ENCODE measurements around the gene NEK3. TPM values are rescaled to one million over a fixed set of nuclear protein-coding genes. Genes with fewer than 3 reads are reported as not detected.
"Not testable (repeated sequence)": the region's sequence is repeated elsewhere in the genome, so short reads cannot be mapped to it uniquely, and the experiment has no call there.

The NEK3 gene
- total and polyA plus RNA-seq, 7 donors, result 8.7 to 26.5 (median 21.0) TPM

- intact Hi-C loops (cut with DNase I), result no loop called here
- DNase-seq, result no peak
- H3K4me1 ChIP-seq, result no peaks in the 10 kb centered on the region
- no peaks in the 10 kb centered on the region for H3K9me3 ChIP-seq
- H3K27ac ChIP-seq, result no peak overlapping the region
- H3K27me3 ChIP-seq, result no peaks in the 10 kb centered on the region
- 94 to 95% methylated on average over 5 of the region's 5 CpGs for WGBS, 2 donors
- no peaks in the 10 kb centered on the region for H3K36me3 ChIP-seq
- TF ChIP-seq POLR2AphosphoS5 (IDR thresholded peaks at IDR 0.05), result no peak
- no peak overlapping the region for H3K4me3 ChIP-seq
Measured at GRCh38 chr13:52097197-52097596, 62.2 kb downstream of the NEK3 start.

- intact Hi-C loops (cut with DNase I), result no loop called here
- H3K27me3 ChIP-seq, result no peaks in the 10 kb centered on the region
- TF ChIP-seq CTCF (IDR thresholded peaks at IDR 0.05) (no peak), POLR2A (IDR thresholded peaks at IDR 0.05) (no peak), POLR2AphosphoS5 (IDR thresholded peaks at IDR 0.05) (no peak), EP300 (IDR thresholded peaks at IDR 0.05) (no peak)
- H3K4me3 ChIP-seq, result no peak overlapping the region
- H3K9me3 ChIP-seq, result no peaks in the 10 kb centered on the region
- no peaks in the 10 kb centered on the region for H3K36me3 ChIP-seq
- H3K27ac ChIP-seq, result no peak overlapping the region
- no peak for DNase-seq
- H3K4me1 ChIP-seq, result no peaks in the 10 kb centered on the region
- WGBS, 2 donors, result 86 to 92% methylated on average over 3 of the region's 3 CpGs
Measured at GRCh38 chr13:52096748-52097147, 62.6 kb downstream of the NEK3 start.

- no peaks in the 10 kb centered on the region for H3K9me3 ChIP-seq
- no peaks in the 10 kb centered on the region for H3K36me3 ChIP-seq
- intact Hi-C loops (cut with DNase I), result no loop called here
- H3K27ac ChIP-seq, result no peak overlapping the region
- H3K4me3 ChIP-seq, result no peak overlapping the region
- no peak for TF ChIP-seq EP300 (IDR thresholded peaks at IDR 0.05)
- no peak for TF ChIP-seq POLR2A (IDR thresholded peaks at IDR 0.05)
- H3K4me1 ChIP-seq, result no peaks in the 10 kb centered on the region
- no peaks in the 10 kb centered on the region for H3K27me3 ChIP-seq
- 95 to 96% methylated on average over 2 of the region's 2 CpGs for WGBS, 2 donors
- DNase-seq, result no peak
Measured at GRCh38 chr13:52096062-52096461, 63.3 kb downstream of the NEK3 start.

- Histone ChIP-seq H3K27me3 (no peaks in the 10 kb centered on the region), H3K36me3 (no peaks in the 10 kb centered on the region), H3K4me3 (no peak overlapping the region), H3K27ac (no peak overlapping the region), H3K4me1 (no peaks in the 10 kb centered on the region), H3K9me3 (no peaks in the 10 kb centered on the region)
- no peak for TF ChIP-seq EP300 (IDR thresholded peaks at IDR 0.05)
- TF ChIP-seq POLR2A (IDR thresholded peaks at IDR 0.05), result no peak
- TF ChIP-seq CTCF (IDR thresholded peaks at IDR 0.05), result no peak
- no peak for TF ChIP-seq POLR2AphosphoS5 (IDR thresholded peaks at IDR 0.05)
- intact Hi-C loops (cut with DNase I), result no loop called here
- DNase-seq, result no peak
- WGBS, 2 donors, result 91 to 94% methylated on average over 2 of the region's 2 CpGs
Measured at GRCh38 chr13:52092087-52092486, 67.3 kb downstream of the NEK3 start.

- H3K9me3 ChIP-seq, result no peaks in the 10 kb centered on the region
- H3K4me3 ChIP-seq, result no peak overlapping the region
- H3K27ac ChIP-seq, result no peak overlapping the region
- WGBS, 2 donors, result 86 to 88% methylated on average over 2 of the region's 2 CpGs
- H3K4me1 ChIP-seq, result no peaks in the 10 kb centered on the region
- no peak for TF ChIP-seq POLR2AphosphoS5 (IDR thresholded peaks at IDR 0.05)
- TF ChIP-seq EP300 (IDR thresholded peaks at IDR 0.05), result no peak
- no peak for TF ChIP-seq POLR2A (IDR thresholded peaks at IDR 0.05)
- no peak for TF ChIP-seq CTCF (IDR thresholded peaks at IDR 0.05)
- intact Hi-C loops (cut with DNase I), result no loop called here
- DNase-seq, result no peak
- H3K36me3 ChIP-seq, result no peaks in the 10 kb centered on the region
- no peaks in the 10 kb centered on the region for H3K27me3 ChIP-seq
Measured at GRCh38 chr13:52091473-52091872, 67.9 kb downstream of the NEK3 start.

GRCh38 chr13:52085421-52085820, 74.0 kb downstream of the NEK3 start:
- Histone ChIP-seq H3K4me1 (no peaks in the 10 kb centered on the region), H3K27ac (no peak overlapping the region), H3K27me3 (no peaks in the 10 kb centered on the region), H3K4me3 (no peak overlapping the region), H3K36me3 (no peaks in the 10 kb centered on the region), H3K9me3 (no peaks in the 10 kb centered on the region)
- intact Hi-C loops (cut with DNase I), result no loop called here
- WGBS, 2 donors, result 93 to 94% methylated on average over 2 of the region's 2 CpGs
- DNase-seq, result no peak
- TF ChIP-seq POLR2A (IDR thresholded peaks at IDR 0.05), result no peak

- DNase-seq; H3K27ac ChIP-seq; intact Hi-C loops (cut with DNase I); H3K36me3 ChIP-seq; H3K4me3 ChIP-seq; H3K9me3 ChIP-seq; H3K4me1 ChIP-seq; H3K27me3 ChIP-seq: not testable (repeated sequence)
- WGBS, 2 donors, result 67 to 86% methylated on average over 3 of the region's 3 CpGs
Measured at GRCh38 chr13:52084981-52085380, 74.4 kb downstream of the NEK3 start.

Data from sigmoid colon (tissue), 7 donors.